Transverse colon (tissue), 4 donors: ENCODE results near the gene STAC3. TPM values are rescaled to one million over a fixed set of nuclear protein-coding genes. Genes with fewer than 3 reads are reported as not detected.
"Not testable (repeated sequence)": the region's sequence is repeated elsewhere in the genome, so short reads cannot be mapped to it uniquely, and the experiment has no call there.

Source experiments
- DNase-seq: peaks from one replicate; pipeline ENCODE4 v3.0.0-alpha.2; 2019
- H3K27ac ChIP-seq, 4 donors: fragments of 200-600 bp; sonication (generic); 2 replicates each; pipeline ENCODE4 v1.5.1; 2016 to 2018; ENCODE audit warnings: inconsistent platforms in 4 of 4
- H3K27me3 ChIP-seq: fragments of 200-600 bp; sonication (generic); 2 replicates; pipeline ENCODE4 v1.5.1; 2017; ENCODE audit warnings: inconsistent platforms
- H3K36me3 ChIP-seq, 4 donors: fragments of 200-600 bp; sonication (generic); 2 replicates each; pipeline ENCODE4 v1.5.1; 2017 to 2019; ENCODE audit warnings: inconsistent platforms in 4 of 4
- H3K4me1 ChIP-seq, 4 donors: fragments of 200-600 bp; sonication (generic); 2 replicates each; pipeline ENCODE4 v1.5.1; 2017 to 2020; ENCODE audit warnings: inconsistent platforms in 4 of 4
- H3K4me3 ChIP-seq, 4 donors: fragments of 200-600 bp; sonication (generic); 1 replicate in 1 of 4; 2 replicates in 3 of 4; pipeline versions ENCODE4 v1.5.1 to v1.6.1; 2017 to 2019; ENCODE audit warnings: inconsistent platforms in 4 of 4
- H3K9me3 ChIP-seq, 2 donors: fragments of 200-600 bp; sonication (generic); 2 replicates each; pipeline ENCODE4 v1.5.1; 2017 to 2019; ENCODE audit warnings: inconsistent platforms in 2 of 2
- EP300 ChIP-seq: sonication (generic); formaldehyde crosslinking; IDR thresholded peaks from one replicate; pipeline ENCODE4 v1.6.1; 2017; ENCODE audit warnings: antibody characterized with exemption, low read depth
- POLR2A ChIP-seq: fragments of 450-650 bp; IDR thresholded peaks from one replicate; pipeline ENCODE4 v1.6.1; 2016; ENCODE audit warnings: antibody characterized with exemption, mild to moderate bottlenecking, moderate library complexity
- POLR2AphosphoS5 ChIP-seq, 3 donors: sonication (generic); formaldehyde crosslinking; IDR thresholded peaks; one replicate each; pipeline ENCODE4 v1.6.1; 2016; ENCODE audit warnings: antibody characterized with exemption in 3 of 3
- whole genome bisulfite sequencing, 2 donors: methylation state at CpG; one replicate each; pipeline ENCODE4 v1.1.5; 2018; ENCODE audit warnings: low coverage in 1 of 2; 5-methylcytosine and 5-hydroxymethylcytosine counted together
- in situ Hi-C, 4 donors: fragments of 200-750 bp; cut with MboI; loops; one replicate each; pipeline versions ENCODE4 v1.15.0 to v1.15.1; 2017; ENCODE audit warnings: low sequenced_read_pairs in 3 of 4, low pct_ligation_motif_present in 1 of 4, low pct_unique_long_range_greater_than_20kb in 1 of 4
- intact Hi-C: fragments of 100-400 bp; cut with DNase I; formaldehyde crosslinking; loops from one replicate; pipeline ENCODE4 v1.15.1; 2023; ENCODE audit warnings: low total_unique reads
- total RNA-seq, 4 donors: library from RNA; depleted of rRNA; stranded (reverse); fragments of >200 nt; gene quantifications; one replicate each; pipeline ENCODE4 v1.1.0, GENCODE V29; 2016
- TF ChIP-seq, protein P1 (sequence below), 5 experiments: fragments of 200-600 bp in 3 of 5; fragments of 450-650 bp in 2 of 5; sonication (generic) in 3 of 5; IDR thresholded peaks; 1 replicate in 2 of 5; 2 replicates in 3 of 5; pipeline ENCODE4 v1.5.1; 2016 to 2017; ENCODE audit warnings: antibody characterized with exemption in 5 of 5, inconsistent platforms in 3 of 5, mild to moderate bottlenecking in 2 of 5, moderate library complexity in 1 of 5

STAC3 gene
- total RNA-seq, 4 donors from 2014 or later = 1.8 to 3.3 (median 1.9) TPM

DNA sequence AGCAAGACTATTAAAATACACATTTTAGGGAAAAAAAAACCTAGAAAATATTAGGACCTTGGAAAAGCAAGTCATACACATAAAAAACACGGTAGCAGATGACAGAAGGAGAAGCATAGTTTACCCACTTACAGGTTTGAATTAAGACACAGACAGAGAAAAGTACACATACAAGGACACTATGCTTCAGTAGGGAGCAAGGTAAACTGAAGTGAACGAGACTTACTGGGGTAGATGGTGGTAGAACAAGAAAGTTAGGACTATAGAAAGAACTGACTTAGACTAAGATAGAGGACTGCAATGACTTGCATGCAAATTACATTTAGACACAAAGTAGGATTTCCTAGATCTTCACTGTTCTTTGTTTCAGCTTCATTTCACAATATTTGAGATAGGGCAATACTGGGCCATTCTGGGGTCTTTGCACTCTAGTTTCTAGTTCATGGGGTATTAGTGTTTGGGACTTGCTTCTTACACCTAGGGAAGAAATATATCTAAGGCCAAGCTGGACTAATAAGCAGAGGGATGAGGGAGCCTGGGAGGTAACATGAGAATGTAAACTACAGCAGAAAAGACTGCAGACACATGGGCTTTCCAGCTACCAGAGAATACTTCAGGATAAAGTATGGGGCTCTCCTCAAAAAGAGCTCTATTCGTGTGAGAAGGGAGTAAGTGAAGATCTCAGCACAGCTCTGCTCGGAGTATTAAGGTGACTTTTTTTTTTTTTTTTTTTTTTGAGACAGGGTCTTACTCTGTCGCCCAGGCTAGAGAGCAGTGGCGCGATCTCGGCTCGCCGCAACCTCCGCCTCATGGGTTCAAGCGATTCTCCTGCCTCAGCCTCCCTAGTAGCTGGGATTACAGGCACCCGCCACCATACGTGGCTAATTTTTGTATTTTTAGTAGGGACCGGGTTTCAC is 27.7 kb upstream of the STAC3 start:
- H3K9me3 ChIP-seq = no peaks in the 10 kb centered on the region
- H3K27ac ChIP-seq = no peak overlapping the region
- DNase-seq = no peak
- H3K36me3 ChIP-seq = peaks cover 0 to 30% (median 4%) of the 10 kb centered on the region in 4 donors
- TF ChIP-seq POLR2AphosphoS5 (IDR thresholded peaks at IDR 0.05) (no peak), POLR2A (no peak), EP300 (no peak)
- TF ChIP-seq, protein P1, sequence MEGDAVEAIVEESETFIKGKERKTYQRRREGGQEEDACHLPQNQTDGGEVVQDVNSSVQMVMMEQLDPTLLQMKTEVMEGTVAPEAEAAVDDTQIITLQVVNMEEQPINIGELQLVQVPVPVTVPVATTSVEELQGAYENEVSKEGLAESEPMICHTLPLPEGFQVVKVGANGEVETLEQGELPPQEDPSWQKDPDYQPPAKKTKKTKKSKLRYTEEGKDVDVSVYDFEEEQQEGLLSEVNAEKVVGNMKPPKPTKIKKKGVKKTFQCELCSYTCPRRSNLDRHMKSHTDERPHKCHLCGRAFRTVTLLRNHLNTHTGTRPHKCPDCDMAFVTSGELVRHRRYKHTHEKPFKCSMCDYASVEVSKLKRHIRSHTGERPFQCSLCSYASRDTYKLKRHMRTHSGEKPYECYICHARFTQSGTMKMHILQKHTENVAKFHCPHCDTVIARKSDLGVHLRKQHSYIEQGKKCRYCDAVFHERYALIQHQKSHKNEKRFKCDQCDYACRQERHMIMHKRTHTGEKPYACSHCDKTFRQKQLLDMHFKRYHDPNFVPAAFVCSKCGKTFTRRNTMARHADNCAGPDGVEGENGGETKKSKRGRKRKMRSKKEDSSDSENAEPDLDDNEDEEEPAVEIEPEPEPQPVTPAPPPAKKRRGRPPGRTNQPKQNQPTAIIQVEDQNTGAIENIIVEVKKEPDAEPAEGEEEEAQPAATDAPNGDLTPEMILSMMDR (IDR thresholded peaks at IDR 0.05) = no peak
- in situ Hi-C loops = no loop called here
- intact Hi-C loops = no loop called here
- H3K27me3 ChIP-seq = no peaks in the 10 kb centered on the region
- peaks cover 3 to 24% (median 11%) of the 10 kb centered on the region in 4 donors for H3K4me1 ChIP-seq
- 94 to 95% methylated on average over 5 to 15 of the region's 15 CpGs for WGBS, 2 donors
- no peak overlapping the region for H3K4me3 ChIP-seq

DNA sequence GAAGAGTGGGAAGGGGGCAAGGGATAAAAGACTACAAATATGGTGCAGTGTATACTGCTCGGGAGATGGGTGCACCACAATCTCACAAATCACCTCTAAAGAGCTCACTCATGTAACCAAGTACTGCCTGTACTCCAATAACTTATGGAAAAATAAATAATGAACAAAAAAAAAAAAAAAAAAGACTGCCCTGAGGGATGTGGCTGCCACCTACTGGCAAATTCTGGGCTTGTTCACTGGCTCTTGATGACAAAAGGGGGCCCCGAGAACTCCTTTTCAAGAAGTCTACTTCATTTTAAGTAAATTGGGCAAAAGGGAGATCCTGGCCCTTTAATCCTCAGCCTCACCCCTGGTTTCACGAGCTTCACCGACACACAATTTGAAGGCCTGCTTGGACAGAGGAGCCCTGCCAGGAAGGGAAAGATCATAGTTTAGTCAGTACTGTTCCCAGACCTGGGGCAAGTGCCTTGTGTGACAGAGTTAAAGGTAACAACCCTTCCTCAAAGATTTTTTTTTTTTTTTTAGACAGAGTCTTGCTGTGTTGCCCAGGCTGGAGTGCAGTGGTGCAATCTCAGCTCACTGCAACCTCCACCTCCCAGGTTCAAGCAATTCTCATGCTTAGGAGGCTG is 26.1 kb upstream of the STAC3 start:
- H3K9me3 ChIP-seq = no peaks in the 10 kb centered on the region
- 75 to 100% methylated on average over 1 to 4 of the region's 4 CpGs for WGBS, 2 donors
- DNase-seq = no peak
- H3K4me1 ChIP-seq = peaks cover 3 to 16% (median 11%) of the 10 kb centered on the region in 4 donors
- no peak overlapping the region for H3K4me3 ChIP-seq
- TF ChIP-seq, protein P1 (IDR thresholded peaks at IDR 0.05) = peak in 4 of 5 experiments; percentile 12 to 32 (median 24)
- TF ChIP-seq EP300 = no peak
- H3K27ac ChIP-seq = no peak overlapping the region
- in situ Hi-C loops = no loop called here
- intact Hi-C loops = no loop called here
- no peaks in the 10 kb centered on the region for H3K27me3 ChIP-seq
- peaks cover 0 to 33% (median 4%) of the 10 kb centered on the region in 4 donors for H3K36me3 ChIP-seq

DNA sequence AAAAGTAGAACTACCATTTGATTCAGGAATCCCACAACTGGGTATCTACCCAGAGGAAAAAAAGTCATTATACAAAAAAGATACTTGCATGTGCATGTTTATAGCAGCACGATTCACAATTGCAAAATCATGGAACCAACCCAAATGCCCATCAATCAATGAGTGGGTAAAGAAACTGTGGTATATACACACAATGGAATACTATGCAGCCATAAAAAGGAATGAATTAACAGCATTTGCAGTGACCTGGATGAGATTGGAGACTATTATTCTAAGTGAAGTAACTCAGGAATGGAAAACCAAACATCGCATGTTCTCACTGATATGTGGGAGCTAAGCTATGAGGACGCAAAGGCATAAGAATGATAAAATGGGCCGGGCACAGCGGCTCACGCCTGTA is 25.2 kb upstream of the STAC3 start:
- Histone ChIP-seq H3K36me3 (peaks cover 0 to 33% (median 4%) of the 10 kb centered on the region in 4 donors), H3K4me1 (peaks cover 3 to 16% (median 11%) of the 10 kb centered on the region in 4 donors)
- H3K4me3 ChIP-seq, DNase-seq, H3K27ac ChIP-seq, H3K27me3 ChIP-seq, H3K9me3 ChIP-seq, intact Hi-C loops, in situ Hi-C loops: not testable (repeated sequence)
- 96 to 100% methylated on average over 5 to 6 of the region's 6 CpGs for WGBS, 2 donors

DNA sequence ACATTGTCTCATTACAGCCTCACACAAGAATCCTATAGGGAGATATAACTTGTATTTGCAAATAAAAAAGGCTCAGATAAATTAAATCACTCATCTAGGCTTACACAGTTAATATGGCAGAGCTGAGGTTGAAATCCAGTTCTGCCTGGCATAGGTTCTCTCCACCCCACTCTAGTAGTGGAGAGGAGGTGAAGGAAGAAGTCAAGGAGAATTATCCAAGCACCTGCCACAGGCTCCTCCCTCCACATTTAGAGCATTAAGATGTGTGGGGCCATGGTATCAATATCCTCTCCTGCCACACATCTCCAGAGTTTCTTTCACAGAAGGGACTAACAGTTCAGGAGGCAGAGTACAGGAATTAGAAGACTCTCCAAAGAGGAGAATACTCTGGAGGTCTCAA is 22.5 kb upstream of the STAC3 start:
- peaks cover 0 to 43% (median 9%) of the 10 kb centered on the region in 4 donors for H3K36me3 ChIP-seq
- intact Hi-C loops (no loop called here), in situ Hi-C loops (no loop called here)
- no peaks in the 10 kb centered on the region for H3K9me3 ChIP-seq
- H3K27me3 ChIP-seq = no peaks in the 10 kb centered on the region
- H3K27ac ChIP-seq = no peak overlapping the region
- no peaks in the 10 kb centered on the region for H3K4me1 ChIP-seq
- no peak for DNase-seq
- H3K4me3 ChIP-seq = no peak overlapping the region
- TF ChIP-seq POLR2AphosphoS5 (IDR thresholded peaks at IDR 0.05) (no peak), POLR2A (no peak), EP300 (no peak)
- TF ChIP-seq, protein P1 (IDR thresholded peaks at IDR 0.05) = no peak
